HCT116 (cell line): ENCODE results near the gene ILRUN. TPM values are rescaled to one million over a fixed set of nuclear protein-coding genes. Genes with fewer than 3 reads are reported as not detected.

Experiments
- ATAC-seq: fragments of 200-7000 bp; cut with Tn5 transposase; 2 replicates; pipeline ENCODE4 v1.9.1; 2020; ENCODE audit warnings: mild to moderate bottlenecking, moderate library complexity
- BruUV-seq: library from RNA; stranded (reverse); fragments of 400-500 nt; replicated peaks from 2 replicates; lab custom pipeline; 2021; lab: Mats Ljungman, UMichigan
- CTCF ChIA-PET: fragments of 300-600 bp; sonication (Branson Sonifier 250); formaldehyde crosslinking; loops from one replicate; lab custom pipeline; 2021; ENCODE audit warnings: antibody characterized with exemption; lab: Charles Lee
- POLR2A ChIA-PET: fragments of 300-600, 350-600 bp; sonication (Branson Sonifier 250); formaldehyde crosslinking; loops from one replicate; lab custom pipeline; 2021; ENCODE audit warnings: antibody characterized with exemption; lab: Charles Lee
- RAD21 ChIA-PET, 2 experiments: fragments of 300-600 bp; sonication (Branson Sonifier 250); formaldehyde crosslinking; loops; one replicate each; lab custom pipeline; 2023; ENCODE audit warnings: low total read pairs in 2 of 2; ENCODE audit not compliant: uncharacterized antibody in 2 of 2, unreplicated experiment in 2 of 2, low non-redundant PET in 1 of 2; lab: Charles Lee
- DNase-seq: peaks from one replicate; pipeline ENCODE4 v3.0.0-alpha.2; 2010; ENCODE audit warnings: low read depth, low spot score
- H2AFZ ChIP-seq: fragments of 200-600 bp; shearing (Covaris generic), sonication (generic); 2 replicates; pipeline ENCODE4 v1.6.1; 2017; ENCODE audit warnings: low read depth, mixed run types, mixed read lengths, antibody characterized with exemption, low read length; ENCODE audit not compliant: poor library complexity, severe bottlenecking
- H3K27ac ChIP-seq: 2 replicates; pipeline ENCODE4 v1.5.1; 2012; ENCODE audit warnings: low read depth, low read length
- H3K27me3 ChIP-seq: fragments of 200-600 bp; sonication (generic); 2 replicates; pipeline ENCODE4 v1.6.1; 2016; ENCODE audit warnings: mixed run types, low read length, mixed read lengths; ENCODE audit not compliant: insufficient read depth
- H3K36me3 ChIP-seq, 2 experiments: fragments of 200-500 bp in 1 of 2; fragments of 200-600 bp in 1 of 2; sonication (Bioruptor generic) in 1 of 2; sonication (generic) in 1 of 2; 2 replicates each; pipeline versions ENCODE4 v1.5.1 to v1.6.1; 2014 to 2016; ENCODE audit warnings: low read length in 2 of 2, inconsistent platforms in 1 of 2, mixed read lengths in 1 of 2, mixed run types in 1 of 2; ENCODE audit not compliant: insufficient read depth in 2 of 2, control insufficient read depth in 1 of 2
- H3K4me1 ChIP-seq, 2 experiments: fragments of 200-600 bp in 1 of 2; sonication (generic) in 1 of 2; 2 replicates each; pipeline versions ENCODE4 v1.5.1 to v1.6.1; 2012 to 2017; ENCODE audit warnings: low read length in 2 of 2, inconsistent platforms in 1 of 2, mild to moderate bottlenecking in 1 of 2, mixed read lengths in 1 of 2, mixed run types in 1 of 2, moderate library complexity in 1 of 2; ENCODE audit not compliant: insufficient read depth in 2 of 2, control insufficient read depth in 1 of 2
- H3K4me2 ChIP-seq: fragments of 200-600 bp; sonication (generic); 2 replicates; pipeline ENCODE4 v1.6.1; 2017; ENCODE audit warnings: mixed run types, low read length, mixed read lengths
- H3K4me3 ChIP-seq, 2 experiments: fragments of 200-600 bp in 1 of 2; sonication (generic) in 1 of 2; replicated peaks in 1 of 2; 2 replicates each; pipeline ENCODE4 v1.5.1; 2011 to 2016; ENCODE audit warnings: low read length in 2 of 2, control low read depth in 1 of 2, low read depth in 1 of 2, mild to moderate bottlenecking in 1 of 2, mixed read lengths in 1 of 2, mixed run types in 1 of 2
- H3K79me2 ChIP-seq: fragments of 200-600 bp; sonication (generic); 2 replicates; pipeline ENCODE4 v1.6.1; 2017; ENCODE audit warnings: mild to moderate bottlenecking, mixed run types, low read length, moderate library complexity, mixed read lengths; ENCODE audit not compliant: insufficient read depth
- H3K9ac ChIP-seq: fragments of 200-600 bp; sonication (generic); 2 replicates; pipeline ENCODE4 v1.6.1; 2016; ENCODE audit warnings: low read length, mixed read lengths
- H3K9me2 ChIP-seq: fragments of 200-600 bp; sonication (generic), shearing (Covaris generic); 2 replicates; pipeline ENCODE4 v1.6.1; 2017; ENCODE audit warnings: mixed run types, mild to moderate bottlenecking, moderate library complexity; ENCODE audit not compliant: insufficient read depth
- H3K9me3 ChIP-seq, 2 experiments: fragments of 200-500 bp in 1 of 2; fragments of 200-600 bp in 1 of 2; sonication (Bioruptor generic) in 1 of 2; sonication (generic) in 1 of 2; 2 replicates each; pipeline ENCODE4 v1.6.1; 2014 to 2017; ENCODE audit warnings: low read length in 2 of 2, mixed read lengths in 2 of 2, inconsistent platforms in 1 of 2, low read depth in 1 of 2, mild to moderate bottlenecking in 1 of 2, mixed run types in 1 of 2, moderate library complexity in 1 of 2; ENCODE audit not compliant: control insufficient read depth in 1 of 2, insufficient read depth in 1 of 2
- H4K20me1 ChIP-seq: fragments of 200-600 bp; sonication (generic), shearing (Covaris generic); 2 replicates; pipeline ENCODE4 v1.6.1; 2017; ENCODE audit warnings: mixed run types, mild to moderate bottlenecking, moderate library complexity; ENCODE audit not compliant: insufficient read depth
- ATF3 ChIP-seq: IDR thresholded peaks from 2 replicates; pipeline ENCODE4 v1.6.1; 2012
- CBX3 ChIP-seq: IDR thresholded peaks from 2 replicates; pipeline ENCODE4 v1.6.1; 2012; ENCODE audit warnings: low read depth
- CEBPB ChIP-seq: IDR thresholded peaks from 2 replicates; pipeline ENCODE4 v1.6.1; 2012; ENCODE audit warnings: low read depth
- EGR1 ChIP-seq: IDR thresholded peaks from 2 replicates; pipeline ENCODE4 v1.6.1; 2012; ENCODE audit warnings: low read depth
- ELF1 ChIP-seq: IDR thresholded peaks from 2 replicates; pipeline ENCODE4 v1.6.1; 2012; ENCODE audit warnings: low read depth, borderline replicate concordance
- EZH2phosphoT487 ChIP-seq: fragments of 200-600 bp; IDR thresholded peaks from 2 replicates; pipeline ENCODE4 v1.6.1; 2018; ENCODE audit warnings: antibody characterized with exemption, borderline replicate concordance
- JUND ChIP-seq: IDR thresholded peaks from 2 replicates; pipeline ENCODE4 v1.6.1; 2012
- MAX ChIP-seq: IDR thresholded peaks from 2 replicates; pipeline ENCODE4 v1.6.1; 2012
- POLR2A ChIP-seq: IDR thresholded peaks from 2 replicates; pipeline ENCODE4 v1.7.0; 2011; ENCODE audit warnings: borderline replicate concordance; ENCODE audit not compliant: insufficient read depth, insufficient read length; ENCODE audit errors: extremely low read depth
- POLR2AphosphoS5 ChIP-seq: IDR thresholded peaks from 2 replicates; pipeline ENCODE4 v1.6.1; 2011; ENCODE audit warnings: mild to moderate bottlenecking, low read depth, low read length, moderate library complexity
- SIN3A ChIP-seq: IDR thresholded peaks from 2 replicates; pipeline ENCODE4 v1.6.1; 2012; ENCODE audit warnings: low read depth
- SP1 ChIP-seq: IDR thresholded peaks from 2 replicates; pipeline ENCODE4 v1.6.1; 2012; ENCODE audit warnings: low read depth
- SRF ChIP-seq: IDR thresholded peaks from 2 replicates; pipeline ENCODE4 v1.6.1; 2012; ENCODE audit warnings: low read depth
- YY1 ChIP-seq: IDR thresholded peaks from 2 replicates; pipeline ENCODE4 v1.6.1; 2011; ENCODE audit warnings: low read length, low read depth, moderate library complexity, mild to moderate bottlenecking; ENCODE audit not compliant: insufficient replicate concordance; ENCODE audit errors: extremely low read depth
- ZFX ChIP-seq: fragments of 450-650 bp; IDR thresholded peaks from 2 replicates; pipeline ENCODE4 v1.6.1; 2017
- intact Hi-C: fragments of 100-400 bp; cut with micrococcal nuclease; formaldehyde crosslinking; loops from 2 replicates; pipeline ENCODE4 v1.10.0; 2022
- total RNA-seq: library from RNA; stranded (reverse); gene quantifications from one replicate; pipeline ENCODE4 v1.2.1, GENCODE V29; 2021; ENCODE audit not compliant: unreplicated experiment
- TF ChIP-seq, protein P1 (sequence below): IDR thresholded peaks from 2 replicates; pipeline ENCODE4 v1.6.1; 2011; ENCODE audit warnings: mild to moderate bottlenecking, low read length, moderate library complexity; ENCODE audit not compliant: insufficient replicate concordance; ENCODE audit errors: extremely low read depth
- TF ChIP-seq, protein P2 (sequence below): IDR thresholded peaks from 2 replicates; pipeline ENCODE4 v1.6.1; 2012; ENCODE audit warnings: low read depth

The ILRUN gene
- total RNA-seq, 1 experiment from 2014 or later: 51.9 TPM

DNA sequence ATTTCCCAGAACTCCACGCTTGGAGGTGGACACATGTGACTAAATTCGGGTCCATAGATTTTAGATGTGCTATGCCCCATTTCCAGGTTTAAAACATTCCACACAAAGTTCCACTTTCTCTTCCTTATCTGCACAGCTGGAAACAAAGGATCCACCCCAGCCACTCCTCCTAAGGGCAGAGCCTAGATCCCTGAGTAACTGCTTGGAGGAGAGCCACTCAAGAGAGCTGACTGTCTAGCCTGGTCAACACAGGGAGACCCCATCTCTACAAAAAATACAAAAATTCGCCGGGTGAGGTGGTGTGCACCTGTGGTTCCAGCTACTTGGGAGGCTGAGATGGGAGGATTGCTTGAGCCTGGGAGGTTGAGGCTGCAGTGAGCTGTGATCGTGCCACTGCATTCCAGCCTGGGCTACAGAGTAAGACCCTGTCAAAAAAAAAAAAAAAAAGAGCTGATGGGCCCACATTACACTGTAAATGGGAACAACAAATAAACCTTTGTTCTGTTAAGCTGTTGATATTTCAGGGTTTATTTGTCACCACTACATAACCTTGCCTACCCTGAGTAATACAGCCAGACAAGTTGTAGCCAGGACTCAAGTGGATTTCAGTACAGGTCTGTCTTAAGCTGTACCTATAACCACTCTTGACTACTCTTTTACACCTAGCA lies 35.0 kb upstream of the ILRUN start:
- ChIA-PET RAD21 (no interaction called here), CTCF (interaction anchor here (1.5 kb wide), 1 partner anchor 25 kb away, joined by 4 read pairs; the partner anchor contains the start of gene SNRPC), POLR2A (interaction anchor here (0.6 kb wide), 1 partner anchor 29 kb away, joined by 3 read pairs; no protein-coding TSS in a partner anchor)
- Histone ChIP-seq H3K36me3 (no peaks in the 10 kb centered on the region), H3K79me2 (no peaks in the 10 kb centered on the region), H2AFZ (no peak overlapping the region), H3K9me2 (no peaks in the 10 kb centered on the region), H3K4me2 (no peak overlapping the region), H3K27me3 (no peaks in the 10 kb centered on the region), H3K4me3 (no peak overlapping the region), H3K9me3 (no peaks in the 10 kb centered on the region), H3K9ac (no peak overlapping the region), H4K20me1 (no peaks in the 10 kb centered on the region), H3K27ac (no peak overlapping the region), H3K4me1 (no peaks in the 10 kb centered on the region)
- no peak for DNase-seq
- ATAC-seq: no peak
- intact Hi-C loops: no loop called here
- TF ChIP-seq EGR1 (no peak), ZFX (no peak), POLR2A (no peak), JUND (no peak), SIN3A (no peak), SRF (no peak), EZH2phosphoT487 (no peak), SP1 (no peak), POLR2AphosphoS5 (no peak), ATF3 (no peak), MAX (no peak), YY1 (no peak), CEBPB (no peak), CBX3 (no peak), ELF1 (no peak)
- TF ChIP-seq, protein P1, sequence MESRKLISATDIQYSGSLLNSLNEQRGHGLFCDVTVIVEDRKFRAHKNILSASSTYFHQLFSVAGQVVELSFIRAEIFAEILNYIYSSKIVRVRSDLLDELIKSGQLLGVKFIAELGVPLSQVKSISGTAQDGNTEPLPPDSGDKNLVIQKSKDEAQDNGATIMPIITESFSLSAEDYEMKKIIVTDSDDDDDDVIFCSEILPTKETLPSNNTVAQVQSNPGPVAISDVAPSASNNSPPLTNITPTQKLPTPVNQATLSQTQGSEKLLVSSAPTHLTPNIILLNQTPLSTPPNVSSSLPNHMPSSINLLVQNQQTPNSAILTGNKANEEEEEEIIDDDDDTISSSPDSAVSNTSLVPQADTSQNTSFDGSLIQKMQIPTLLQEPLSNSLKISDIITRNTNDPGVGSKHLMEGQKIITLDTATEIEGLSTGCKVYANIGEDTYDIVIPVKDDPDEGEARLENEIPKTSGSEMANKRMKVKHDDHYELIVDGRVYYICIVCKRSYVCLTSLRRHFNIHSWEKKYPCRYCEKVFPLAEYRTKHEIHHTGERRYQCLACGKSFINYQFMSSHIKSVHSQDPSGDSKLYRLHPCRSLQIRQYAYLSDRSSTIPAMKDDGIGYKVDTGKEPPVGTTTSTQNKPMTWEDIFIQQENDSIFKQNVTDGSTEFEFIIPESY: no peak
- TF ChIP-seq, protein P2, sequence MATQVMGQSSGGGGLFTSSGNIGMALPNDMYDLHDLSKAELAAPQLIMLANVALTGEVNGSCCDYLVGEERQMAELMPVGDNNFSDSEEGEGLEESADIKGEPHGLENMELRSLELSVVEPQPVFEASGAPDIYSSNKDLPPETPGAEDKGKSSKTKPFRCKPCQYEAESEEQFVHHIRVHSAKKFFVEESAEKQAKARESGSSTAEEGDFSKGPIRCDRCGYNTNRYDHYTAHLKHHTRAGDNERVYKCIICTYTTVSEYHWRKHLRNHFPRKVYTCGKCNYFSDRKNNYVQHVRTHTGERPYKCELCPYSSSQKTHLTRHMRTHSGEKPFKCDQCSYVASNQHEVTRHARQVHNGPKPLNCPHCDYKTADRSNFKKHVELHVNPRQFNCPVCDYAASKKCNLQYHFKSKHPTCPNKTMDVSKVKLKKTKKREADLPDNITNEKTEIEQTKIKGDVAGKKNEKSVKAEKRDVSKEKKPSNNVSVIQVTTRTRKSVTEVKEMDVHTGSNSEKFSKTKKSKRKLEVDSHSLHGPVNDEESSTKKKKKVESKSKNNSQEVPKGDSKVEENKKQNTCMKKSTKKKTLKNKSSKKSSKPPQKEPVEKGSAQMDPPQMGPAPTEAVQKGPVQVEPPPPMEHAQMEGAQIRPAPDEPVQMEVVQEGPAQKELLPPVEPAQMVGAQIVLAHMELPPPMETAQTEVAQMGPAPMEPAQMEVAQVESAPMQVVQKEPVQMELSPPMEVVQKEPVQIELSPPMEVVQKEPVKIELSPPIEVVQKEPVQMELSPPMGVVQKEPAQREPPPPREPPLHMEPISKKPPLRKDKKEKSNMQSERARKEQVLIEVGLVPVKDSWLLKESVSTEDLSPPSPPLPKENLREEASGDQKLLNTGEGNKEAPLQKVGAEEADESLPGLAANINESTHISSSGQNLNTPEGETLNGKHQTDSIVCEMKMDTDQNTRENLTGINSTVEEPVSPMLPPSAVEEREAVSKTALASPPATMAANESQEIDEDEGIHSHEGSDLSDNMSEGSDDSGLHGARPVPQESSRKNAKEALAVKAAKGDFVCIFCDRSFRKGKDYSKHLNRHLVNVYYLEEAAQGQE: no peak
- no TSS peak for BruUV-seq
